HG03060 (cell line): ENCODE data around the gene NFIX.

Experiments
- ATAC-seq: cut with Tn5 transposase; IDR thresholded peaks from one replicate; pipeline ENCODE4 v1.9.1; 2021; ENCODE audit warnings: low read depth, moderate number of reproducible peaks; ENCODE audit not compliant: unreplicated experiment

NFIX gene

DNA sequence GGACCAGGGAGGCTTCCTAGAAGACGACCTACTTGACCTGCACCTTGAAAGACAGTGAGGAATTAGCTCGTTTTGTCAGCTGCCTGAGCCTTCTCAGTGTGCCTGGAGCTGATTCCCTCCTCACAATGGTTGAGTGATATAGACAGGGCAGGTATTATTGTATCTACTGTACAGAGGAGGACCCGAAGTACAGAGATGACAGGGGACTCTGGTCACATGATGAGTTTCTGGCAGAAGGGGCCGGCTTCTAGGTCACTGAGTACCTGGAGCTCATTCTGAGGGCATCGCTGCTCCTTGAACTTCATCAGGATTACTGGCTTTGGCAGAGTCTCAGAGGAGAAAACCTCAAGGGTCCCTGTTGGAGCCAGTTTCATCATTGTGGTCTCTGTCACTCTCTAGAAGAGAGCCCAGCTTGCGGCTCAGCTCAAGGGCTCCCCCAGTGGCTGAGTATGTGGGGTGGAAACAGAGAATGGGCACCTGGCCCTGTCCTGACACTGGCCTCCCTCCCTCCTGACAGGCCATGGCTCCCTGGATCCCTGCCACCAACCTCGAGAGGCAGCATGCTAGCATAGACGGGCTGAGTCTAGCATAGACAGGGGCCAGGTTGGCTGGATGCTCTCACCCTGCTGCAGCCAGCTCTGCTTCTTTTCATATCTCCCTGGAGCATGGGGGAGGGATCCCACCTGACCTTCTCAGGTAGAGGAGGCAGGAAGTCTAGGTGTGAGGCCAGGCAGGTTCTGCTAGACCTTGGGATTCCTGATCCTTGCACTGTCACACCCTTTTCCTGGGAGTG, 38.7 kb downstream of the NFIX start:
- ATAC-seq: no peak

DNA sequence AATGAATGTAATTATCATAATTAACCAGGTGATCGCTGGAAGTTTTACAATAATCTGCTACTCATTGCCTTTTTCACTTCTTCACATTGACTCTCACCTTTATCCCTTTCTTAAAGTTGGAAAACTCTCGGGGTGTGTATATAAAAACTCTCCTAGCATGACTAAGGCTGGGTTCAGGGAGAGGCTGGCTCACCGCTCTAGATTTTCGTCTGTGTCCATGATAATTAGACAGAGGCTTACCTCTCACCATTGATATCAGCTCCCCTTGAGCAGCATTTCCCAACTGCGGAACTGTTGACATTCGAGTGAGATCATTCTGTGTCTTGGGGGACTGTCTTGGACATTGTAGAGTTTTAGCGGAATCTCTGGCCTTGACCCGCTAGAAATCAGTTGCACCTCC, 39.4 kb downstream of the NFIX start:
- ATAC-seq: no peak

DNA sequence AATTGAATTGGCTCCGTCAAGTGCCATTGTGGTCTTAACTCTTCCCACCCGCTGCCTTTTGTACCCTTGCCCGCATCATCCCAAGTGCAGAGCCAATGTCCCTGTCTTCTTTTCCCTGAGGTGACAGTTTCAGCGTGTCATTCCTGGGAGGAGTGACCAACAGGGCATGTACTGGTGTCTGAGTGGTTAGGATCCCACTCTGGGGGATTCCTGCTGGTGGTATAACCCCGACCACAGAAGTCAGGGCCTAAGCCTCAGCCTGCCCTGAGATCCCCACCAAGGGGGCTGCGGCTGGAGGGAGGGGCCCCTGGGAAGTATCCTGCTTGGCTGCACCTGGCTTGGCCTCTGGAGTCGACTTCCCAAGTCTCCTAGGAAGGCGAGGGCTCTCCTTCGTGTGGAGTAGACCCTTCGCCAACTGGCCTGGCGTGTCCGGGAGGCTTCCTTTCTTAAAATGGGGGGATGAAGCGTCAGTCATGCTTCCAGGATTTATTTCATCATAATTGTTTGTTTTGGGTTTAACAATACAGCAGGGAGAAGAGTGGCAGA, 40.6 kb downstream of the NFIX start:
- ATAC-seq: no peak

DNA sequence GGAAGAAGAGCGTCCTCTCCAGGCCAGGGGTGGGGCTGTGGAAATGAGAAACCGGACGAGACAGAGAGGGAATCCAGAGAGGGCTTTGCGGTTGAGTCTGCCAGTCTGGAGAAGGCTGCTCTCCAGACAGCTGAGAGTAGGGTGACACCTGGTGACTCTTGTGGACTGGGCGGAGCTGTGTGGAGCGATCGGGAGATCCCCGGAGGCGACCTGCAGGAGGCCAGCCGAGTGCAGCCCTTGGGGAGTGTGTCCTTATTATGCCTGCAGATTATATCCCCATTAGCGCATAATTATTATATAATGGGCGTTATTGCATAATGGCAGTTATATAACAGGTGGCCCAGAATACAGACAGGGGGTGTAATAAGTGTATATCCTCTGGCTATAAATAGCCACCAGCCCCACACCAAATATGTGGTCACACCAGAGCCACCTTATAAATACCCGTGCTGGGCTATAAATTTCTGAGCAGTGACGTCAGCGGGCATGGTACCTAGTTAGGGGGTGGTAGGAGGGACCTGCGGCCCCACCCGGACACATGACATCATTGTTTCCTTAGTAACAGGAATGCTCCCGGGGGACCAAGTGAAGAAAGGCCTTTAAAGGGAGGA, 41.2 kb downstream of the NFIX start:
- no peak for ATAC-seq

DNA sequence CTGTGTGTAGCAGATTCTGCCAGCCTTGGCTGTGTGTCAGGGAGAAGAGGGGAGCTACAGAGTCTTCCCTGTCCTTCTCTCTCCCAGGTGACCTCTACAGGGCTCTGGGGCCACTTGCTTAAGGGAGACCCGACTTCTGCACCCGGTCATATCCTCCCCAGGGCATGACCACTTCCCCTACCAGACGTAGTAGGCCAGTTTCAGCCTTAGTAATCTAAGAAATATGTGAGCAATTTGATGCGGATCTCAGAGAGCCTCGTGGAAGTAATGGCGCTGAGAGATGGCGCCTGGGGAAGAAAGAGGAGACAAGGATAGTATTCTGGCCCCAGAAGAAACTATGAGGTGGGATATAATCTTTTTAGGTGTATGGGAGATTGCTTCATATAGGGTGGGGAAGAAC, 41.9 kb downstream of the NFIX start:
- ATAC-seq: no peak

DNA sequence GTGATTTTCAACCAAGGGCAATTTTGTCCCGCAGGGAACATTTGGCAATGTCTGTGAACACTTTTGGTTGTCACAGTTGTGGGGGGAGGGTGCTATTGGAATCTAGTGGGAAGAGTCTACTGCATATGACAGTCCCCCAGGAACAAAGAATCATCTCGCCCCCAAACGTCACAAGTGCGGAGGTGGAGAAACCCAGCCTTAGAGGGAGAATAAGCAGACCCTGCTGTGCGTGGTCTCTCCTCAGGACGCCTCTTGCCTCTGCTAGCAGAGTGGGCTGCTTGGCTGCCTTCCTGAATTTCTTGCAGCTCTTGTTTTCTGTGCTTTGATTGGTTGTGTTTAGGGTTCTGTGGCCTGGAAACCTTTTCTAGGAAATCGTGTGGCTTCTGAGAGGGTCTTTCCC, 42.5 kb downstream of the NFIX start:
- ATAC-seq: no peak

DNA sequence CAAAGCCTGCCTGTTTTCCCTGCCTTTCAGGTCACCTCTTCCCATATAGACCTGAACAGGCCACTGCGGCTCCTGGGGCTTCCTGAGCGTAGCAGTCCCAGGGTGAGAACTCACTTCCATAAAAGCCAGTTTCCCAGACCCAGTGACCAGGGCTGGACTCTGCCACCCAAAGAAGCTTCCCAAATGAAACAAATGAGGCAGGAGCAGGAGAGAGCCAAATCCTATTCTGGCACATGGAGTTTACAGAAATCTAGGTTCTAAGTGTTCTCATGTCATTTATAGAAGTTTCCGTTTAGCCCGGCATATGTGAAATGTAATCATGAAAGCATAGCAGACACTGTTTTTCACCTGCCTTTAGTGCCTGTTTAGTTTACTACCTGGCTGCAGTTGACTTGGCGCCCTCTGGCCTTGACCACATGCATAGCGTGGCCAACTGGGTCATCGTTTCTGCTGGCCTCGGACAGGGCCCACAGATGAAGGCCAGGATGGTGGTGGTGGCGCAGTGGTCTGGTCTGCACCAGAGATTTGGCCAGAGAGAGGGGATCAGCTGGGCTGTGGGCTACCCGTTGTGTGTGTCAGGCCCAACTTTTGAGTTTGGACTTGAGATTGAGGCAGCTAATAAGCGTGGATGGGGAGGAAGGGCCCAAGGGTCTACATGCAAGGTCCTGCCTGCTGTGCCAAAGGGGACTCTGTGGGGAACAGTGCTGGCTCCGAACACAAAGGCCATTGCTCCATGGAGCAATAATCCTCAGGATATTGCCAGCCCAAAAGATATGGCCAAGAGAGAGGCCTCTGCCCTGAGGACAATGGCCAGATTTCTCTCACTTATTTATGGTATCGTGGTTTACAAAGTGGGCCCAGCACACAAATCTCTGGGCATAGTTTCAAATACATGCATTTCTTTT, 43.3 kb downstream of the NFIX start:
- no peak for ATAC-seq

DNA sequence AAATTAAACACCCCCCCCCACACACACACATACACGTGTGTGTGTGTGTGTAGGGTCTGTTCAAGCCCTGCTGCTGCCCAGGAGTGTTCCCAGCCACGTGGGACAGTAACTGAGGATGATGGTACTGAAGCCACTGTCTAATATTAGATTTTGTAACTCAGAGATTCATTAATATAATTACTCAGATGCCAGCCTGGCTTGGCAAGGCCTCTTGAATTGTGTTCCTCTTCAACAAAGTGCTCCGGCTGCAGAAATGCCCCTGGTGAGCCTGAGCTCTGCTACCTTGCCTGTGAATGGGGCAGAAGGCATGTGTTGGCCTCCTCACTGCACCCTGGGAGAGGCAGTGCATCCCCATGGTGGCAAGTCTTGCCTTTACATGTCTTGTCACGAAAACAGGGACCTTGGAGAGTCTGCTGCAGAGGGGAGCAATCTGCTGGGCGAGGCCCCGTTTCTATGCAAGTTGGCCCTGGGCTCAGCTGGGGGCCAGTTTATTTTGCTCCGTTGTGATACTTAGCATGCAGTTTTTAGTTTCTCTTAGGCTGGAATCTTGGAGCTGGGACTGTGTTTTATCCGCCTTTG, 44.0 kb downstream of the NFIX start:
- no peak for ATAC-seq

DNA sequence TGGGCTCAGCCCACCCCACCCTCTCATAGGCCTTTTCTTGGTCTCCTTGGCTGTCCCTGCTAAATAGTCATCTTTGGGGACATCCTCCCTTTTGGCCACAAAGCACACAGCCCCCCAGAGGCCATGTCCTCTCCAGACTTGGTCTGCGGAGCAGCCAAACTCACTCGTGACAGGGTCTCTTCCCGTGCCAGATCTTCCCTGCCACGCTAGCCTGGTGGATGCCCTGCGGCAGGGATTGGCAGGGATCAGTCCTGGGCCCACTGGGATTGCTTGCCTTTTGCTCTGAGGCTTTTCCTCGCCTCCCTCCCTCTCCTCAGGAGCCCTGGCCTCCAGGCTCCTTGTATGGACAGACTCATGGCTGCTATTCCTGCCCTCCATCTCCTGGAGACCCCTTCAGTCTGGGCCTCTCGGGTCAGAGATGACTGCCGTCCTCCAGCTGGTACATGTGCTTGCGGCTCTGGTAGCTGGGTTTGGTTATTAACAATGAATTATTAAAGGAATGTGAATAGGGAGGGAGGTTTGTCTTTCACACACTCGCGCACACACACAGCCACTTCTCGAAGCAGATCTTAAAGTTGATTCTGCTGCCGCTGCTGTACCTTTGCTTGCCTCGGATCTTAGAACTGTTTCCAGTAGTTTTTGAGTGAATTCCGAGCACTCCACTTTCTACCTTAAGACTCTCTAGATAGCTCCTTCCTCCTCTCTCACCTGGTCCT, 45.1 kb downstream of the NFIX start:
- ATAC-seq: no peak

DNA sequence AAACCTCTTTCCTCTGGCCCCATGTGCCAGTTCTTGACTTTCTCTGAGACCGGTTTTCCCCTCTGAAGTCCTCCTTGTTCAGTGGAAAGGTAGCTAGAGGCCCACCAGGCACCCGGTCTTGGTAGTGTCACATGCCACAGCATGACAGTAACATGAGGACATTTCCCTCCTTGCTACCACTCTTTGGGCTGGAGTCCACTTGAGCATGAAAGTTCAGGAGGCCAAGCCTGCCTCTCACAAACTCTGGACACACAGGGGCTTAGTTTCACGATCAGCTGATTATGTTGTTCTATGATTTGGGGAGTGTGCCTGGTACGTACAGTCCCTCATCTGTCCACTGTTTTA, 45.6 kb downstream of the NFIX start:
- no peak for ATAC-seq

DNA sequence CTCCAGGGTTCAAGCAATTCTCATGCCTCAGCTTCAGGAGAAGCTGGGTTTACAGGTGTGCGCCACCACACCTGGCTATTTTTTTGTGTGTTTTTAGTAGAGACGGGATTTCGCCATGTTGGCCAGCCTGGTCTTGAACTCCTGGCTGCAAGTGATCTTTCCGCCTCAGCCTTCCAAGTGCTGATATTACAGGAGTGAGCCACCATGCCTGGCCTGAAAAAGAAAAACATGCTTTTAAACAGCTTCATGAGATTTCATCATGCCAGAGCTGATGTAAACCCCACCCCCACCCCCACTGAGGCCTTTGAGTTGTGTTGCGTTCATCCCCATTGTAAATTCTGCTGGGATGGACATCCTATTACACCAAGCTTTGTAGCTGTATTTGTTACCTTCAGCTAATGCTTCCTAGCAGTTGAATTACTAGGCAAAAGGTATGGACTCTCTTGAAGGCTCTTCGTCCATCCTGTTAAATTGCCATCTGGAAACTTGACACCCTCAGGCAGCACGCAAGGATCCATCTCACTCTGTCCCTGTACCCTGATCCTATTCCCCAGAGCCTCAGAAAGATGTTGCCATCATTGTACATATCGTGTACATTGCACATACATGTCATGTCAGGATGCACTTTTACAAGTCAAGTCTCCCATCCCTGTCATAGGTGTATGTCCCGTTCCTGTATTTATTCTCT, 47.3 kb downstream of the NFIX start:
- no peak for ATAC-seq

DNA sequence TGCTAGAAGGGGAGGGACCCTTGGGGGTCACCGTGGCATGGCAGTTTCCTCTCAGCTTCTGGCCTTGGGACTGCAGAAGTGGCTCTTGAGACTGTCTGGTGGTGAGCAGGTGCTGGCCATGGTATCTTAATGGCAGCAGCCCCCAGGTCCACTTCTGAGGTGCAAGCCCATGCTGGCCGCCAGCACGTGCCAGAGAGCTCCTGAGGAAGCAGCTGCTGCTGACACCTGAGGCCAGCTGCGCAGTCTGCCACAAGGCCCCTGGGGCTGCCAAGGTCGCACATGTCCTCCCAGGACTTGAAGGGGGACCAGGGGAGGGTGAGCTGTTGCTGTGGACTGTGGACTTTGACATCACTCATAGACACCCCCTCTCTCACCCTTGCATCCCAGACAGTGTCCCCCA, 48.0 kb downstream of the NFIX start:
- ATAC-seq: no peak

DNA sequence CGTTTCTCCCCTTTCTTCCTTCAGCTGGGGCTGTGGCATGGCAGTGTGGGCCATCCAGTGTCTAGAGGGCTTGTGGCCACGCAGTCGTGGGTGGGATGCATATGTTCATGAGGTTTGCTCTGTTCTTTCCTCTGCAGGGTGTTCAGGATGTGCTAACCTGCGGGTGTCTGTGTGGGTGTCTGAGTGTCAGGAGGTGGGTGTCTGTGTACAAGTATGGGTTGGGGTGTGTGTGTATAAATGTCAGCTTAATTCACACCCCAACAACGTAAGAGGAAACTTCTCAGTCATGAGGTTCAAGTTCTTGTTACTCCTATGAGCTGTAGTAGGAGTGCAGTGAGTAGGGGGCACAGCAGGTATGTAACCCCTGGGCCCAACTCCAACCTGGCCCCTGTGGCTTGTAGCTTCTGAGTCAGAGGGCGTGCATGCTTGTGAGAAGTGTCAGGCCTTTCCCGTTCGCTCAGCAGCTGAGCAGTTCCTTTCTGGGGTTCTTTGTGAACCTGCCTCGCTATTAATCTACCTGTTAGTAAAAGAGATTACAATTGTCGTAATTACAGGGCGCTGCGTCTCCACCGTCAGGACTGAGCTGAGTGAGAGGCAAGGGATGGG, 49.1 kb downstream of the NFIX start:
- ATAC-seq: no peak

DNA sequence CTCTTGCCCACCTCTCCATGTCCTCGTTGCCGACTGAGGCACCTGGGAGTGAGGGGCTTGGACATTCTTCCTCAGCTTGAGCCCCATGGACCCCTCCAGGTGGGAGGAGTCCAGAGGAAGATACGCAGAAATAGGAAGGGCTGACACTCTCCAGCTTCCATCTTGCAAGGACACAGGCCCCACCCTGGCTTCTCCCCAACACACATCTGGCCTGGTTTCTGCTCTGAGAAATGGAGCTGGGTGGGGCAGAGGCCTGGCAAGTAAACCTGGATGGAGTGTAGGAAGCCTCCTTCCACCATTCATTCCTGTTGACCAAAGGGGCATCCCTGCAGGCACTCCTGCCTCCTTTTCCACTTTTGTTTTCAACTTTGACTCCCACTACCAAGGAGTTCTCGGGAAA, 50.5 kb downstream of the NFIX start:
- ATAC-seq: no peak

DNA sequence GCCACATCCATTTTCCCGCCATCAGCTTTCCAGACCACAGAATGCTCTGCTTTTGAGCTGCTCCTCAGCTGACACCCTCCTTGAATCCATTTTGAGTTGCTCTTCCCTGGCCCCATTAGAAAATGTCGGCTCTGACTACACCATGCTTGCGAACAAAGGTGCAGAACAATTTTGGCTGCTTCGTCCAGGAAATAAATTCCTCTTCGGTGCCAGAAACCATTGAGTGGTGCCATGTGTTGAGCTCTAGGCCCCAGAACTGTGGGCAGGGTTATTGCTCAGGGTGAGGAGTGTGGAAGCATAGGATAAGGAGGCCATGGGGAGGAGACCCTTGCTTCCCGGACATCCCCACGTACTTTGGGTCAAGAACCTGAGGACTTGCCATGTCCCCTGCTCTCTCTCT, 52.1 kb downstream of the NFIX start:
- no peak for ATAC-seq

DNA sequence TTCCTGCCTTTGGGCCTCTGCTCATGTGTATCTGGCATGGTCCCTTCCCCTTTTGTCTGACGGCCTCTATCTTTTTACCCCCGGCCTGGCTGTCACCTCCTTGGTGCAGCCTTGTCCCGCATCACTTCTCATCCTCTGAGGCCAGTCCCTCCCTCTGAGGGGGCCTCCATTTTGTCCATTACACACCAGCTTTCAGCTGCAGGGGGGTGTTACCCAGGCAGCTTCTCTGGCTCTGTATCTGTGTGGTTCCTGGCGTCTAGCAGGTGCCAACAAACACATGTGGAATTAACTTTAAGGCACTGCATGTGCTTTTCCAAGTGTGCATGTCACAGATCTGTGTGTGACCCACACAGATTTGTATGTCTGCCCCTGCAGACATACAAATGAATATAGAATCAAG, 55.0 kb downstream of the NFIX start:
- no peak for ATAC-seq

DNA sequence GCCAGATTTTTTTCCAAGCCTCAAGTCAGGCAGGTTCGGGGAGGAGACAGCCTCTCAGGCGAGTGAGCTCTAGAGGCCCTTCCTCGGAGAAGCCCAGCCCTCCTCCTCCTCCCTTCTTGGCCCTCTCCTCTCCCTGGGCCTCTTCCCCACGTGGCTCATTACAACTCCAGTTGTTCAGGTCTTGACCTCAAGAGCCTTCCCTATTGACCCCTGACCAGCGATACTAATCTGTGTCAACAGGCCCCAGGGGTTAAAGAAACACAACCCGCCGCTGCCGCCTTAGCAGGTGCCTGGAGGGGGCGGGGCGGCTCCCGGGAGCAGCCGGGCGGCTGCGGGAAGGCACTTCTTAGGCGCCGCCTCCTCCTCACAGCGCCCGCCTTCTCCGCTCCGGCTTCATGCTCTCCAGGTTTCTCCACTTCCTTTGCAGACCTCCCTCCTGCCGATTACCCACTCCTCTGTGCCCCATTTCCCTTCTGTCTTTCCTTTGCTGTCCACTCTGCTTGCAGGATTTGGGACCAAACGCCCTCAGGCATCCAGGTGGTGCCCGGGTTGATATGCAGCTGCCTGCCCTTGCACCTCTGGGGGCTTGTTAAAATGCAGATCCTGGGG, 56.4 kb downstream of the NFIX start:
- ATAC-seq: no peak

DNA sequence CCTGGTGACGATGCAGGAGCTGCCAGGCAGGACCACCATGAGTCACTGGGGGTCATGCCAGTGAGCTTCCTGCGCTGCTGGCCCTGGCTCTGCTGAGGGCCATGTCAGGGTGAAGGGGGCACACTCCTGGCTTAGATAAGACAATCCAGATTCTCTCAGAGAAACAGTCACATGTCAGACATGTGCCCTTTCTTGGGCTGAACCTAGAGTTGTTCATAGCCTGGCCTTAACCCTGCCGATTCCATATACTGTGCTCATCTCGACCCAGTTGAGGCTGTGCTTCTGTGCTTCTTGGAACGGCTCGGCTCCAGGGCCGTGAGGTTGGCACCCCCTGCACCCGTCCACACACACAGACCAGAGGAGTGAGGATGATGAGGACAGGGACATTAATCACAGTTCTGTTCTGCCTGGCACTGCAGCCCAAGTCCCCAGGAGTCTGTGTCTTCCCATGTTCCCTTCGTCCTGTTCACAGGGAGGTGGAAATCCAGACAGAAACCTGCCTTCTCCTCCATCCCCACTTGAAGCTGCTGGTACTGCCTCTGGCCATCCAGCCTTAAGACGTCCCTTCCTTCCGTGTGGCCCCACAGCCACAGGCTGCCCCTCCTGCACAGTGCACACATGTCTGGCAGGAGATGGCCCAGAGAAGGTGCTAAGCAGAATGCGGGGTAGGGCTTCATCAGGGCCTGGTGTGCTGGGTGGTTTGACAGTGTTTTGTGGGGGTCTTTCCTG, 57.3 kb downstream of the NFIX start:
- no peak for ATAC-seq
